ENCODE data around the gene JADE3. TPM values are rescaled to one million over a fixed set of nuclear protein-coding genes. Genes with fewer than 3 reads are reported as not detected.

The JADE3 gene
- total RNA-seq, 6 experiments from 2014 or later, result 5.1 to 7.3 (median 5.9) TPM

- Mint-ChIP-seq H3K27me3 (ENCODE audit: insufficient read depth) (no peaks in the 10 kb centered on the region), H3K36me3 (ENCODE audit: low read depth) (no peaks in the 10 kb centered on the region), H3K27ac (no peak overlapping the region), H3K4me1 (ENCODE audit: low read depth) (peaks cover 18% of the 10 kb centered on the region), H3K4me3 (no peak overlapping the region), H3K9me3 (no peaks in the 10 kb centered on the region)
- TF ChIP-seq CTCF (IDR thresholded peaks at IDR 0.05), result no peak
- no peak for DNase-seq
These were observed 4.1 kb downstream of the JADE3 start for GRCh38 chrX:46916273-46916672.

- no peaks in the 10 kb centered on the region for H3K9me3 Mint-ChIP-seq
These were observed 5.4 kb downstream of the JADE3 start for GRCh38 chrX:46917622-46918021.

GRCh38 chrX:46918434-46918833, 6.2 kb downstream of the JADE3 start:
- no peak for DNase-seq
- Mint-ChIP-seq H3K27me3 (ENCODE audit: insufficient read depth) (no peaks in the 10 kb centered on the region), H3K27ac (no peak overlapping the region), H3K36me3 (ENCODE audit: low read depth) (no peaks in the 10 kb centered on the region), H3K9me3 (no peaks in the 10 kb centered on the region), H3K4me1 (ENCODE audit: low read depth) (peaks cover 33% of the 10 kb centered on the region), H3K4me3 (no peak overlapping the region)
- no peak for TF ChIP-seq CTCF (IDR thresholded peaks at IDR 0.05)

More at GRCh38 chrX:46917622-46918021, 5.4 kb downstream of the JADE3 start:
- Mint-ChIP-seq H3K4me3 (no peak overlapping the region), H3K27ac (no peak overlapping the region), H3K27me3 (ENCODE audit: insufficient read depth) (no peaks in the 10 kb centered on the region), H3K36me3 (ENCODE audit: low read depth) (no peaks in the 10 kb centered on the region), H3K4me1 (ENCODE audit: low read depth) (peaks cover 30% of the 10 kb centered on the region)
- no peak for TF ChIP-seq CTCF (IDR thresholded peaks at IDR 0.05)
- no peak for DNase-seq

- TF ChIP-seq CTCF (IDR thresholded peaks at IDR 0.05), result no peak
- Mint-ChIP-seq H3K4me3 (no peak overlapping the region), H3K36me3 (ENCODE audit: low read depth) (no peaks in the 10 kb centered on the region), H3K27ac (no peak overlapping the region), H3K9me3 (no peaks in the 10 kb centered on the region), H3K4me1 (ENCODE audit: low read depth) (peaks cover 26% of the 10 kb centered on the region), H3K27me3 (ENCODE audit: insufficient read depth) (no peaks in the 10 kb centered on the region)
- no peak for DNase-seq
These were observed 8.0 kb downstream of the JADE3 start for GRCh38 chrX:46920235-46920634.

- Mint-ChIP-seq H3K9me3 (no peaks in the 10 kb centered on the region), H3K27me3 (ENCODE audit: insufficient read depth) (no peaks in the 10 kb centered on the region), H3K4me1 (ENCODE audit: low read depth) (peaks cover 26% of the 10 kb centered on the region), H3K36me3 (ENCODE audit: low read depth) (no peaks in the 10 kb centered on the region), H3K4me3 (peak overlapping the region; percentile 26; the same call in 1 of the 2 replicates), H3K27ac (no peak overlapping the region)
- no peak for DNase-seq
- no peak for TF ChIP-seq CTCF (IDR thresholded peaks at IDR 0.05)
These were observed 10.4 kb downstream of the JADE3 start for GRCh38 chrX:46922611-46923010.

- Mint-ChIP-seq H3K27me3 (ENCODE audit: insufficient read depth) (no peaks in the 10 kb centered on the region), H3K36me3 (ENCODE audit: low read depth) (no peaks in the 10 kb centered on the region), H3K4me3 (no peak overlapping the region), H3K27ac (no peak overlapping the region), H3K9me3 (no peaks in the 10 kb centered on the region), H3K4me1 (ENCODE audit: low read depth) (peaks cover 19% of the 10 kb centered on the region)
- DNase-seq, result no peak
- no peak for TF ChIP-seq CTCF (IDR thresholded peaks at IDR 0.05)
These were observed 15.5 kb downstream of the JADE3 start for GRCh38 chrX:46927718-46928117.
